IMR-90 (cell line): ENCODE measurements around the gene CALR. TPM values are rescaled to one million over a fixed set of nuclear protein-coding genes. Genes with fewer than 3 reads are reported as not detected.

Source experiments
- ATAC-seq: fragments of 200-7000 bp; cut with Tn5 transposase; 2 replicates; pipeline ENCODE4 v1.9.1; 2020; ENCODE audit warnings: low read depth, mild to moderate bottlenecking, moderate library complexity
- BruUV-seq: library from RNA; stranded (reverse); fragments of 400-500 nt; replicated peaks from 2 replicates; lab custom pipeline; 2021; lab: Mats Ljungman, UMichigan
- CTCF ChIA-PET: fragments of 300-600 bp; formaldehyde crosslinking; extraction: SDS; loops from one replicate; lab custom pipeline; 2021; ENCODE audit warnings: antibody characterized with exemption; lab: Yijun Ruan, JAX
- POLR2A ChIA-PET: fragments of 300-600 bp; sonication (Branson Sonifier 250); formaldehyde crosslinking; loops from one replicate; lab custom pipeline; 2022; ENCODE audit warnings: antibody characterized with exemption; ENCODE audit not compliant: unreplicated experiment; lab: Charles Lee
- DNase-seq: peaks from one replicate; pipeline ENCODE4 v3.0.0; 2013
- H2AFZ ChIP-seq: replicated peaks from 2 replicates; pipeline ENCODE3; 2013; ENCODE audit warnings: low read length, mild to moderate bottlenecking; ENCODE audit not compliant: poor library complexity
- H2AK5ac ChIP-seq: 2 replicates; pipeline ENCODE4 v1.6.1; 2013; ENCODE audit warnings: low read depth, low read length, inconsistent platforms
- H2AK9ac ChIP-seq: replicated peaks from 2 replicates; pipeline ENCODE3; 2013; ENCODE audit warnings: mild to moderate bottlenecking, low read depth, low read length, moderate library complexity; ENCODE audit not compliant: poor library complexity
- H2BK120ac ChIP-seq: 2 replicates; pipeline ENCODE4 v1.6.1; 2013; ENCODE audit warnings: low read depth, low read length, inconsistent platforms
- H2BK15ac ChIP-seq: 3 replicates; pipeline ENCODE4 v1.6.1; 2013; ENCODE audit warnings: low read depth, low read length, inconsistent platforms
- H2BK20ac ChIP-seq: 2 replicates; pipeline ENCODE4 v1.6.1; 2013; ENCODE audit warnings: low read depth, mild to moderate bottlenecking, inconsistent platforms, low read length, moderate library complexity
- H2BK5ac ChIP-seq: 2 replicates; pipeline ENCODE4 v1.6.1; 2013; ENCODE audit warnings: mild to moderate bottlenecking, low read depth, low read length, inconsistent platforms; ENCODE audit not compliant: poor library complexity, severe bottlenecking
- H3K14ac ChIP-seq: replicated peaks from 2 replicates; pipeline ENCODE4 v1.6.1; 2013; ENCODE audit warnings: low read depth, low read length, inconsistent platforms
- H3K18ac ChIP-seq: 2 replicates; pipeline ENCODE4 v1.6.1; 2013; ENCODE audit warnings: low read depth, low read length, control low read depth
- H3K23ac ChIP-seq: 2 replicates; pipeline ENCODE4 v1.6.1; 2013; ENCODE audit warnings: low read depth, low read length, inconsistent platforms
- H3K27ac ChIP-seq: 2 replicates; pipeline ENCODE4 v1.5.1; 2013; ENCODE audit warnings: mild to moderate bottlenecking, control low read depth, low read length; ENCODE audit not compliant: insufficient read depth
- H3K27me3 ChIP-seq: 2 replicates; pipeline ENCODE4 v1.6.1; 2013; ENCODE audit warnings: low read length; ENCODE audit not compliant: control insufficient read depth, insufficient read depth
- H3K36me3 ChIP-seq: 2 replicates; pipeline ENCODE4 v1.6.1; 2013; ENCODE audit warnings: low read length, mixed read lengths; ENCODE audit not compliant: control insufficient read depth, insufficient read depth
- H3K4ac ChIP-seq: 2 replicates; pipeline ENCODE4 v1.6.1; 2013; ENCODE audit warnings: low read depth, low read length, inconsistent platforms
- H3K4me1 ChIP-seq: 2 replicates; pipeline ENCODE4 v1.6.1; 2013; ENCODE audit warnings: low read length, mixed read lengths; ENCODE audit not compliant: control insufficient read depth, insufficient read depth
- H3K4me2 ChIP-seq: 2 replicates; pipeline ENCODE4 v1.6.1; 2013; ENCODE audit warnings: low read depth, mild to moderate bottlenecking, control low read depth, low read length, moderate library complexity
- H3K4me3 ChIP-seq: 2 replicates; pipeline ENCODE4 v1.5.1; 2013; ENCODE audit warnings: low read depth, mild to moderate bottlenecking, control low read depth, low read length, moderate library complexity; ENCODE audit not compliant: insufficient read depth
- H3K56ac ChIP-seq: 2 replicates; pipeline ENCODE4 v1.6.1; 2013; ENCODE audit warnings: low read length, inconsistent platforms; ENCODE audit not compliant: insufficient read depth; ENCODE audit errors: extremely low read depth
- H3K79me1 ChIP-seq, 2 experiments: 2 replicates each; pipeline ENCODE4 v1.6.1; 2013; ENCODE audit warnings: low read length in 2 of 2, inconsistent platforms in 1 of 2, low read depth in 1 of 2
- H3K9ac ChIP-seq: 2 replicates; pipeline ENCODE4 v1.6.1; 2013; ENCODE audit warnings: low read depth, low read length, control low read depth
- H3K9me1 ChIP-seq: 2 replicates; pipeline ENCODE4 v1.6.1; 2013; ENCODE audit warnings: low read length, inconsistent platforms; ENCODE audit not compliant: insufficient read depth
- H3K9me3 ChIP-seq: 2 replicates; pipeline ENCODE4 v1.6.1; 2013; ENCODE audit warnings: low read length; ENCODE audit not compliant: control insufficient read depth, insufficient read depth
- H4K20me1 ChIP-seq: 2 replicates; pipeline ENCODE4 v1.6.1; 2013; ENCODE audit warnings: low read length, inconsistent platforms; ENCODE audit not compliant: insufficient read depth
- H4K5ac ChIP-seq: 2 replicates; pipeline ENCODE4 v1.6.1; 2013; ENCODE audit warnings: mild to moderate bottlenecking, low read depth, low read length, control low read depth
- H4K8ac ChIP-seq, 2 experiments: 2 replicates each; pipeline ENCODE4 v1.6.1; 2013; ENCODE audit warnings: low read depth in 2 of 2, low read length in 2 of 2, control low read depth in 1 of 2, inconsistent platforms in 1 of 2
- H4K91ac ChIP-seq: 2 replicates; pipeline ENCODE4 v1.6.1; 2013; ENCODE audit warnings: low read depth, low read length, inconsistent platforms; ENCODE audit not compliant: insufficient read depth
- BHLHE40 ChIP-seq: fragments of 150-350 bp; IDR thresholded peaks from 2 replicates; pipeline ENCODE4 v1.6.1; 2016; ENCODE audit warnings: mild to moderate bottlenecking, low read depth, low read length
- CEBPB ChIP-seq: IDR thresholded peaks from 2 replicates; pipeline ENCODE4 v1.6.1; 2012; ENCODE audit warnings: low read depth, low read length, improper control_type of control experiment
- CHD1 ChIP-seq: IDR thresholded peaks from 2 replicates; pipeline ENCODE4 v1.6.1; 2012; ENCODE audit warnings: low read depth, low read length, improper control_type of control experiment
- FOS ChIP-seq: fragments of 150-350 bp; IDR thresholded peaks from 2 replicates; pipeline ENCODE4 v1.6.1; 2016; ENCODE audit warnings: low read depth, low read length
- MAFK ChIP-seq: IDR thresholded peaks from 2 replicates; pipeline ENCODE4 v1.6.1; 2012; ENCODE audit warnings: low read depth, low read length, improper control_type of control experiment
- MAZ ChIP-seq: IDR thresholded peaks from 2 replicates; pipeline ENCODE4 v1.6.1; 2012; ENCODE audit warnings: low read depth, mild to moderate bottlenecking, low read length, improper control_type of control experiment, moderate library complexity, borderline replicate concordance
- MXI1 ChIP-seq: IDR thresholded peaks from 2 replicates; pipeline ENCODE4 v1.6.1; 2012; ENCODE audit warnings: low read depth, mild to moderate bottlenecking, low read length, moderate library complexity, borderline replicate concordance
- NFE2L2 ChIP-seq: fragments of 150-350 bp; IDR thresholded peaks from 2 replicates; pipeline ENCODE4 v1.6.1; 2016; ENCODE audit warnings: low read depth, mild to moderate bottlenecking, low read length
- POLR2A ChIP-seq: IDR thresholded peaks from 2 replicates; pipeline ENCODE4 v1.6.1; 2012; ENCODE audit warnings: mild to moderate bottlenecking, low read depth, low read length
- RAD21 ChIP-seq: IDR thresholded peaks from 2 replicates; pipeline ENCODE4 v1.6.1; 2012; ENCODE audit warnings: low read length, improper control_type of control experiment
- RCOR1 ChIP-seq: IDR thresholded peaks from 2 replicates; pipeline ENCODE4 v1.6.1; 2012; ENCODE audit warnings: mild to moderate bottlenecking, low read length, improper control_type of control experiment; ENCODE audit not compliant: insufficient replicate concordance
- RFX5 ChIP-seq: IDR thresholded peaks from 2 replicates; pipeline ENCODE4 v1.8.0; 2012; ENCODE audit warnings: low read depth, mild to moderate bottlenecking, low read length, moderate library complexity
- SMC3 ChIP-seq: fragments of 150-350 bp; IDR thresholded peaks from 2 replicates; pipeline ENCODE4 v1.6.1; 2016; ENCODE audit warnings: low read depth, mild to moderate bottlenecking, antibody characterized with exemption, low read length, moderate library complexity
- WGBS, 2 experiments: methylation state at CpG; one replicate each; pipeline versions ENCODE4 v1.1.5 to v1.1.7; 2013; ENCODE audit warnings: missing lambda C conversion rate in 2 of 2; ENCODE audit not compliant: insufficient read length in 1 of 2; ENCODE audit errors: extremely low coverage in 2 of 2; 5-methylcytosine and 5-hydroxymethylcytosine counted together
- dilution Hi-C: fragments of 300-500 bp; cut with HindIII; formaldehyde crosslinking; loops from one replicate; pipeline ENCODE4 v1.14.3; 2018; ENCODE audit warnings: low sequenced_read_pairs; ENCODE audit not compliant: unreplicated experiment
- in situ Hi-C: fragments of 300-500 bp; cut with MboI; formaldehyde crosslinking; loops from 3 replicates; pipeline ENCODE4 v1.14.3; 2019; ENCODE audit warnings: low sequenced_read_pairs, inconsistent platforms, mixed read lengths
- intact Hi-C: fragments of 100-400 bp; cut with micrococcal nuclease; formaldehyde crosslinking; loops from 2 replicates; pipeline ENCODE4 v1.10.0; 2022
- polyA plus RNA-seq, 3 experiments: library from polyadenylated mRNA; depleted of rRNA; stranded (reverse); fragments of >200 nt; gene quantifications; 2 replicates each; pipeline ENCODE4 v1.2.3, GENCODE V29; 2012; ENCODE audit warnings: low replicate concordance in 1 of 3
- total RNA-seq: library from RNA; depleted of rRNA; stranded (reverse); fragments of >200 nt; gene quantifications from 2 replicates; pipeline ENCODE4 v1.2.3, GENCODE V29; 2012
- TF ChIP-seq, protein P1 (sequence below): conservative IDR thresholded peaks from 2 replicates; pipeline ENCODE4 v1.5.1; 2012; ENCODE audit warnings: mild to moderate bottlenecking, low read depth, low read length, improper control_type of control experiment
- TF ChIP-seq, protein P2 (sequence below): fragments of 150-350 bp; IDR thresholded peaks from 2 replicates; pipeline ENCODE4 v1.6.1; 2016; ENCODE audit warnings: low read depth, mild to moderate bottlenecking, low read length, moderate library complexity, borderline replicate concordance

The CALR gene
- total and polyA plus RNA-seq, 2 of the 4 experiments (the other 2 are of a cell fraction): 1,932 to 3,358 TPM

DNA sequence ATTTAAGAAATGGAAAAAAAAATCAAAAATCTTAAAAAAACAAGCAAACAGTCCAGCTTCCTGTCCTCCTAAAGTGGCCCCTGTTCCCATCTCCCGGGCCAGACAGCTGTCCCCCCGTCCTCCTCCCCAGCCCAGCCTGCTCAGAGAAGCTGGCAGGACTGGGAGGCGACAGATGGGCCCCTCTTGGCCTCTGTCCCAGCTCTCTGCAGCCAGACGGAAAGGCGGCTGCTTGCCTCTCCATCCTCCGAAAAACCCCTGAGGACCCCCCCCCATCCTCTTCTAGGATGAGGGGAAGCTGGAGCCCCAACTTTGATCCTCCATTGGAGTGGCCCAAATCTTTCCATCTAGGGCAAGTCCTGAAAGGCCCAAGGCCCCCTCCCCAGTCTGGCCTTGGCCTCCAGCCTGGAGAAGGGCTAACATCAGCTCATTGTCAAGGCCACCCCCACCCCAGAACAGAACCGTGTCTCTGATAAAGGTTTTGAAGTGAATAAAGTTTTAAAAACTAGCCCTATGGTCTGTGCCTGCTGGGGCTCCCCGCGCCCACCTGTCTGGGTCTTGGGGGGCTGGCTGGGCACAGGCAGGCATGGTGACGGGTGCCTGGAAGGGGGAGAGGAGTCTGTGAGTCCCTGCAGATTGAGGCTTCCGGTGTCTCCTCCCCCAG, 14.9 kb downstream of the CALR start:
- dilution Hi-C loops: no loop called here
- DNase-seq: no peak
- H2AK9ac ChIP-seq: peak overlapping the region; percentile 91
- H2AFZ ChIP-seq: peak overlapping the region; percentile 27
- no peaks in the 10 kb centered on the region for H3K27me3 ChIP-seq
- H2AK5ac ChIP-seq: peak overlapping the region; percentile 21; the same call in 1 of the 2 replicates
- peak overlapping the region; percentile 54 to 62; a peak in 2 of 4 replicates for H4K8ac ChIP-seq
- H4K20me1 ChIP-seq: peaks cover 25% of the 10 kb centered on the region; the same call in 1 of the 2 replicates
- peaks cover 5% of the 10 kb centered on the region; the same call in 1 of the 2 replicates for H3K9me1 ChIP-seq
- peak overlapping the region; percentile 71; the same call in 1 of the 2 replicates for H3K23ac ChIP-seq
- 0 out of 2 replicates have a peak overlapping the region, but pooled peaks have one; percentile 37 for H3K14ac ChIP-seq
- intact Hi-C loops: no loop called here
- CTCF ChIA-PET: interaction anchor here (1.0 kb wide), 1 partner anchor 12 kb away, joined by 3 read pairs; no protein-coding TSS in a partner anchor
- peaks cover 25% of the 10 kb centered on the region for H3K4me1 ChIP-seq
- peak overlapping the region; percentile 9 for H4K5ac ChIP-seq
- H4K91ac ChIP-seq: peak overlapping the region; percentile 24
- H2BK20ac ChIP-seq: no peak overlapping the region; the same call in 1 of the 2 replicates
- H2BK120ac ChIP-seq: peak overlapping the region; percentile 26
- H3K4me3 ChIP-seq: no peak overlapping the region
- in situ Hi-C loops: no loop called here
- peak overlapping the region; percentile 39 for H3K9ac ChIP-seq
- peaks cover 58% of the 10 kb centered on the region for H3K36me3 ChIP-seq
- H3K18ac ChIP-seq: no peak overlapping the region
- peak overlapping the region; percentile 85 for H2BK5ac ChIP-seq
- H3K56ac ChIP-seq: no peak overlapping the region; the same call in 1 of the 2 replicates
- peak overlapping the region; percentile 38 for H3K4me2 ChIP-seq
- BruUV-seq: no TSS peak
- H3K4ac ChIP-seq: peak overlapping the region; percentile 66
- H2BK15ac ChIP-seq: no peak overlapping the region
- peak overlapping the region; percentile 87 for H3K27ac ChIP-seq
- no CpG with 5 or more reads among the region's 11 CpGs for WGBS, 2 experiments
- ATAC-seq: peak; percentile 8
- peaks cover 22 to 74% of the 10 kb centered on the region in 2 experiments for H3K79me1 ChIP-seq
- POLR2A ChIA-PET: no interaction called here
- no peaks in the 10 kb centered on the region for H3K9me3 ChIP-seq
- TF ChIP-seq RAD21: no peak
- TF ChIP-seq RFX5: no peak
- TF ChIP-seq NFE2L2: no peak
- no peak for TF ChIP-seq MAZ
- no peak for TF ChIP-seq CHD1
- TF ChIP-seq FOS: no peak
- TF ChIP-seq CEBPB: no peak
- TF ChIP-seq, protein P1, sequence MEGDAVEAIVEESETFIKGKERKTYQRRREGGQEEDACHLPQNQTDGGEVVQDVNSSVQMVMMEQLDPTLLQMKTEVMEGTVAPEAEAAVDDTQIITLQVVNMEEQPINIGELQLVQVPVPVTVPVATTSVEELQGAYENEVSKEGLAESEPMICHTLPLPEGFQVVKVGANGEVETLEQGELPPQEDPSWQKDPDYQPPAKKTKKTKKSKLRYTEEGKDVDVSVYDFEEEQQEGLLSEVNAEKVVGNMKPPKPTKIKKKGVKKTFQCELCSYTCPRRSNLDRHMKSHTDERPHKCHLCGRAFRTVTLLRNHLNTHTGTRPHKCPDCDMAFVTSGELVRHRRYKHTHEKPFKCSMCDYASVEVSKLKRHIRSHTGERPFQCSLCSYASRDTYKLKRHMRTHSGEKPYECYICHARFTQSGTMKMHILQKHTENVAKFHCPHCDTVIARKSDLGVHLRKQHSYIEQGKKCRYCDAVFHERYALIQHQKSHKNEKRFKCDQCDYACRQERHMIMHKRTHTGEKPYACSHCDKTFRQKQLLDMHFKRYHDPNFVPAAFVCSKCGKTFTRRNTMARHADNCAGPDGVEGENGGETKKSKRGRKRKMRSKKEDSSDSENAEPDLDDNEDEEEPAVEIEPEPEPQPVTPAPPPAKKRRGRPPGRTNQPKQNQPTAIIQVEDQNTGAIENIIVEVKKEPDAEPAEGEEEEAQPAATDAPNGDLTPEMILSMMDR: no peak
- TF ChIP-seq MAFK: no peak
- no peak for TF ChIP-seq SMC3
- TF ChIP-seq, protein P2, sequence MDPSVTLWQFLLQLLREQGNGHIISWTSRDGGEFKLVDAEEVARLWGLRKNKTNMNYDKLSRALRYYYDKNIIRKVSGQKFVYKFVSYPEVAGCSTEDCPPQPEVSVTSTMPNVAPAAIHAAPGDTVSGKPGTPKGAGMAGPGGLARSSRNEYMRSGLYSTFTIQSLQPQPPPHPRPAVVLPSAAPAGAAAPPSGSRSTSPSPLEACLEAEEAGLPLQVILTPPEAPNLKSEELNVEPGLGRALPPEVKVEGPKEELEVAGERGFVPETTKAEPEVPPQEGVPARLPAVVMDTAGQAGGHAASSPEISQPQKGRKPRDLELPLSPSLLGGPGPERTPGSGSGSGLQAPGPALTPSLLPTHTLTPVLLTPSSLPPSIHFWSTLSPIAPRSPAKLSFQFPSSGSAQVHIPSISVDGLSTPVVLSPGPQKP: no peak
- no peak for TF ChIP-seq BHLHE40
- no peak for TF ChIP-seq RCOR1
- no peak for TF ChIP-seq POLR2A
- no peak for TF ChIP-seq MXI1
